ENCODE measurements around the gene LYSMD1.
"Not testable (repeated sequence)": the region's sequence is repeated elsewhere in the genome, so short reads cannot be mapped to it uniquely, and the experiment has no call there.

The LYSMD1 gene, protein sequence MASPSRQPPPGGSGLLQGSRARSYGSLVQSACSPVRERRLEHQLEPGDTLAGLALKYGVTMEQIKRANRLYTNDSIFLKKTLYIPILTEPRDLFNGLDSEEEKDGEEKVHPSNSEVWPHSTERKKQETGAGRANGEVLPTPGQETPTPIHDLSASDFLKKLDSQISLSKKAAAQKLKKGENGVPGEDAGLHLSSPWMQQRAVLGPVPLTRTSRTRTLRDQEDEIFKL

DNA sequence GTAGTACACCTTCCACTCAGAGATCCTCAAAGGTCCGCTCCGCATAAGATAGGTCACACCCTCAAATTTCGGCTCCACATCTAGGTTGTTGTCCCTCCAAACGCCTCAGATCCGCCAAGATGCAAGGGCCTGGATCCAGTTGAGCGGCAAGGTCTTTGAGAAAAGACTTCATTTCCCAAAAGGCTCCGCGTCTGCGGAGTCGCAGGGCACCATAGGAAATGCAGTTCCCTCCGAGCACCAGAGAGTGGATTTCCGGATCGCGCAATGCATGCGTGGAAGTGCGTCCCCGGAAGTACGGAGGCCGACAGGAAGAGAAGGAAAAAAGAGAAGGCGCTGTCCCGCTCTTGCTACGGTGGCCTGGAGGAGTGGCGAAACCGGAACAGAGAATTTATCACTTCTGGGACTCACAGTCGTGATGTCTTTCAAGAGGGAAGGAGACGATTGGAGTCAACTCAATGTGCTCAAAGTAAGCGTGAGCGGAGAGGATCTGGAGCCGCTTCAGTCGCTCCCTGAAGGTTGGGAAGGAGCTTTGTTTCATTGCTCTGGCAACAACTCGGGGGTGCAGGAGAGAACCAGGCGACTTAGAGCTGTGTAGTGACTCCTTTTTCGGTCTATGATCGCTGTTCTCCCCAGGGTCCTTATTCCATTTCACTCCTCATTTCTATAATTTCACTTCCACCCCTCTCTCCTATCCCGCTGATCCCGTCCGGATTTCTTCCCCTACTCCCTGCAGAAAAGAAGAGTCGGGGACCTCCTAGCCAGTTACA is at the start of gene LYSMD1, which contains the start of gene SCNM1:
TSS of gene LYSMD1 (minus strand) at position 165 of the 767 bp plus-strand sequence. CDS start 644 bp downstream, outside the sequence.
TSS of gene SCNM1 (plus strand) at position 407 of the 767 bp plus-strand sequence. CDS start at position 416, 9 bp downstream.
- H3K4me2 ChIP-seq, result peak within 1 kb of the TSS; percentile 91 to 100 (median 97)
- peaks cover 33 to 64% (median 58%) of the 10 kb centered on the region in 10 experiments for H3K4me1 ChIP-seq
- peaks cover 0 to 49% (median 23%) of the 10 kb centered on the region in 11 experiments; a peak in 12 of 22 replicates for H4K20me1 ChIP-seq
- peak within 1 kb of the TSS; percentile 73 to 89 (median 86) for H3K27ac ChIP-seq
- H3K9me3 ChIP-seq (replicated peaks in 1 of 11), result no peaks in the 10 kb centered on the region
- peaks cover 44 to 83% (median 65%) of the 10 kb centered on the region in 11 experiments for H3K36me3 ChIP-seq
- peak within 1 kb of the TSS; percentile 83 to 94 (median 89) for H3K9ac ChIP-seq
- no peaks in the 10 kb centered on the region for H3K27me3 ChIP-seq
- TF ChIP-seq Cebpa-rat (IDR thresholded peaks at IDR 0.05), result no peak
- peak within 1 kb of the TSS; percentile 72 to 94 (median 88) for H3K4me3 ChIP-seq

DNA sequence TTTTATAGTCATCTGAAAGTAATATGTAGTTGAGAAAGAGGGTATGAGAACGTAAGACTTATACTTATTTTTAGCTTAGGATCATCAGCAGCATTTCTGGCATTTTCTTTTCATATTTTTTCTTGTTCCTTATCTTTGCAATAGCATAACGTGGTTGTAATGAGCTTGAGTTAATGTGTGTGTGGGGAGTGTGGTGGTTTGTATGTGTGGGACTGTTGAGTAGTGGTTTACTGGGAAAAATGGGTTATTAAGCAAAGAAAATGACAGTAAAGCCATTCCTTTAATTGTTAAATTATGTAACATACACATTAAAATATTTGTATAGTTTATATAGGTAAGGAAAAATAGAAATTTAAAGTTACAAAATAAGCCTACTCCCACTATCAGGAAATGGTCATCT is 47.9 kb upstream of the LYSMD1 start:
- Histone ChIP-seq H3K4me1 (peaks cover 0 to 29% (median 0%) of the 10 kb centered on the region in 10 experiments; a peak in 7 of 20 replicates), H3K4me3 (no peak overlapping the region), H3K9me3 (replicated peaks in 1 of 11) (no peaks in the 10 kb centered on the region), H3K9ac (no peak overlapping the region), H3K27ac (no peak overlapping the region), H3K27me3 (no peaks in the 10 kb centered on the region), H4K20me1 (peaks cover 76 to 100% (median 100%) of the 10 kb centered on the region in 11 experiments), H3K4me2 (no peak overlapping the region), H3K36me3 (peaks cover 63 to 97% (median 90%) of the 10 kb centered on the region in 11 experiments)
- TF ChIP-seq Cebpa-rat (IDR thresholded peaks at IDR 0.05), result no peak

DNA sequence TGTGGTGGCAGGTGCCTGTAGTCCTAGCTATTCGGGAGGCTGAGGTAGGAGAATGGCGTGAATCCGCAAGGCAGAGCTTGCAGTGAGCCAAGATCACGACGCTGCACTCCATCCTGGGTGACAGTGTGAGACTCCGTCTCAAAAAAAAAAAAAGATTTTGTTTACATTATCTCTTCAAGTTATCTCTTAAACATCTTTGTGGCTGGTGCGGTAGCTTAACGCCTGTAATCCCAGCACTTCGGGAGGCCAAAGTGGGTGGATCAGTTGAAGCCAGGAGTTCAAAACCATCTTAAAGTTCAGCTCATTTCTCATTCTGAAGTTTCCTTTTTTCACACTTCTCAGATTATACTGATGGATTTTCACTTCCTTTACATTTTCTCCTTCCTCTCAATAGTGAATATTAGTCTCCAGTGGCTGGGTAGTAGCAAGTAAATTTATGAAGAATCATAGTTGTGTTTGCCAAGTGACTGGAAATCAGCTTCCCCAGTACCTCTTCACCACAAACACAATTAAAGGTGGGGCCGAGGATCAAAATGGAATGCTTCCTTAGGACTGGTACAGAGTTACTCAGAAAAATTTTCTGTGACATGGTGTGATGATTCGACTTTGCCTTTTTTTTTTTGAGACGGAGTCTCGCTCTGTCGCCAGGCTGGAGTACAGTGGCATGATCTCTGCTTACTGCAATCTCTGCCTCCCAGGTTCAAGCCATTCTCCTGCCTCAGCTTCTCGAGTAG is 46.4 kb upstream of the LYSMD1 start:
- Histone ChIP-seq H3K4me1 (peaks cover 0 to 29% (median 0%) of the 10 kb centered on the region in 10 experiments; a peak in 7 of 20 replicates), H3K36me3 (peaks cover 73 to 97% (median 90%) of the 10 kb centered on the region in 11 experiments), H3K4me3 (no peak overlapping the region), H3K27ac (no peak overlapping the region), H4K20me1 (peaks cover 74 to 100% (median 100%) of the 10 kb centered on the region in 11 experiments), H3K9me3 (replicated peaks in 1 of 11) (no peaks in the 10 kb centered on the region), H3K4me2 (peak overlapping the region in 2 of 11 experiments; percentile 21 to 23; a peak in 2 of 22 replicates), H3K27me3 (no peaks in the 10 kb centered on the region), H3K9ac (no peak overlapping the region; a peak in 1 of 22 replicates)
- no peak for TF ChIP-seq Cebpa-rat (IDR thresholded peaks at IDR 0.05)

DNA sequence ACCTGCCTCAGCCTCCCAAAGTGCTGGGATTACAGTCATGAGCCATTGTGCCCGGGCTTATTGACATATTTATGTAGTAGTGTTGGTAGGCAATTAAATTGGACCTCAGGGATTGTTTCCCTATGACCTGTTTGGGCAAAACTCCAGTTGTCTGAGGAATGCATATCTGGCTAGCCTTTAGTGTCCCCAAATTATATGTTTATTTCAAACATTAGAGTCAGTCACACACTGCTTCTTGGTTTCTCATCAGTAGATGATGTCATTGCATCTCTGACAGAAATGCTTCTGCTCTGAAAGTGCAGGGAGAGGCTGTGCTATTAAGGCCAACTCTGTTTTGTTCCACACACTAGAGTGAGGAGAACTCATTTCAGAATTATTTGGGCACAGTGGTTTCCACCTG is 45.1 kb upstream of the LYSMD1 start:
- peaks cover 72 to 100% (median 100%) of the 10 kb centered on the region in 11 experiments for H4K20me1 ChIP-seq
- no peak overlapping the region for H3K27ac ChIP-seq
- no peaks in the 10 kb centered on the region for H3K9me3 ChIP-seq (replicated peaks in 1 of 11)

DNA sequence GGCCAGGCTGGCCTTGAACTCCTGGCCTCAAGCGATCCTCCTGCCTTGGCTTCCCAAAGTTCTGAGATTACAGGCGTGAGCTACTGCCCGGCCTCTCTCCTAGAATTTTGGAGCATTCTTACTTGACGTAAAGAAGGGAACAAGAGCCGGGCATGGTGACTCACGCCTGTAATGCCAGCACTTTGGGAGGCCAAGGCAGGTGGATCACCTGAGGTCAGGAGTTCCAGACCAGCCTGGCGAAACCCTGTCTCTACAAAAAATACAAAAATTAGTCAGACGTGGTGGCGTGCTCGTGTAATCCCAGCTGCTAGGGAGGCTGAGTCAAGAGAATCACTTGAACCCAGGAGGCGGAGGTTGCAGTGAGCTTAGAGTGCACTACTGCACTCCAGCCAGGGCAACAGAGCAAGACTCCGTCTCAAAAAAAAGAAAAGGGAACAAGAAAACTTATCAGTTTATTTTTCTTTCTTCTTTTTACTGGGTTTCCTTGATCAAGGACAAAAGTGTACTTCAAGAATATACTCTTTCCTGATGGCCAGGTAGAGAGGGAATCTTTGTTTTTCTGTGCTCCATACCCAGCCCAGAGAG is 39.8 kb upstream of the LYSMD1 start:
- H3K4me3 ChIP-seq; H3K27ac ChIP-seq; H3K27me3 ChIP-seq; H3K9me3 ChIP-seq (replicated peaks in 1 of 11): not testable (repeated sequence)
- Histone ChIP-seq H3K4me2 (peak overlapping the region in 3 of 11 experiments; percentile 1 to 11 (median 6); a peak in 1 of 22 replicates), H3K4me1 (peaks cover 21 to 39% (median 28%) of the 10 kb centered on the region in 10 experiments), H4K20me1 (peaks cover 77 to 100% (median 100%) of the 10 kb centered on the region in 11 experiments), H3K9ac (peak overlapping the region in 1 of 11 experiments; percentile 24; a peak in 2 of 22 replicates), H3K36me3 (peaks cover 73 to 99% (median 90%) of the 10 kb centered on the region in 11 experiments)

More for the DNA sequence above, 45.1 kb upstream of the LYSMD1 start:
- Histone ChIP-seq H3K27me3 (no peaks in the 10 kb centered on the region), H3K4me2 (no peak overlapping the region), H3K4me3 (no peak overlapping the region), H3K4me1 (peaks cover 0 to 29% (median under 1%) of the 10 kb centered on the region in 10 experiments; a peak in 10 of 20 replicates), H3K9ac (peak overlapping the region in 1 of 11 experiments; percentile 19; a peak in 2 of 22 replicates), H3K36me3 (peaks cover 84 to 99% (median 94%) of the 10 kb centered on the region in 11 experiments)
- TF ChIP-seq Cebpa-rat (IDR thresholded peaks at IDR 0.05), result no peak

DNA sequence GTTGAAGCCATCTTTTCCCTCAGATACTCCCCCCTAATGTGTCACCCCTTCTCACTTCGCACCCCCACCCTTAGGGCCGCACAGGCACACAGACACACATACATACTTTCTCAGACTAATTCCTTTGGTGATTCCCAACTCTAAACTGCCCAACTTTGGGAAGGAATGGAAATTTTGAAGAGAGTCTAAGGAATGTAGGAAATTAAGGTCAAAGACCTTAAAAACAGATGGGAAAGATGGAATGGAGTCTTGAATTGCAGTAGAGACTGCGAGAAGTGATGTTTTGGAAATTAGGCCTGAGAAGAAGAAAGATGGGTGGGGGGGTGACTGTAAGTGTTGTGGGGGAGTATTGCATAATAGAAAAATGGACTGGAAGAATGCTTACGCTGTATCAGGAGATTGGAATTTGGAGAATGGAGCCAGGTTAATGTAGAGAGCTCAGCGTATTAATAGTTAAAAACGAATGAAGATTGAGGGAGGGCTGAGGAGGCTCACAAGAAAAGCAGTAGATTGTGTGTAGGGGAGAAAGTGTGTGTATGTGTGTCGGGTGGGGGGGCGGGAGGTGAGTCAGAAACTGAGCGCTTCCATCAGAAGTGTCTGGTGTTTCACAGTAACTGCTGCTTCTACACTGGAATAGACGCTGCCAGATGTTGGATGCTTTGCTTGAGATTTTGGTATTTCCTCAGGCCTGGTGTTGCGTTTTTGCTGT is 34.3 kb upstream of the LYSMD1 start:
- Histone ChIP-seq H3K36me3 (peaks cover 23 to 45% (median 35%) of the 10 kb centered on the region in 11 experiments), H4K20me1 (peaks cover 40 to 58% (median 54%) of the 10 kb centered on the region in 11 experiments; a peak in 21 of 22 replicates), H3K4me3 (peak overlapping the region; percentile 81 to 100 (median 91)), H3K27ac (peak overlapping the region; percentile 86 to 97 (median 93); a peak in 21 of 22 replicates), H3K4me1 (peaks cover 35 to 53% (median 42%) of the 10 kb centered on the region in 10 experiments), H3K9me3 (replicated peaks in 1 of 11) (no peaks in the 10 kb centered on the region), H3K4me2 (peak overlapping the region; percentile 86 to 99 (median 95)), H3K27me3 (no peaks in the 10 kb centered on the region), H3K9ac (peak overlapping the region; percentile 87 to 97 (median 93))
- TF ChIP-seq Cebpa-rat (IDR thresholded peaks at IDR 0.05), result no peak

DNA sequence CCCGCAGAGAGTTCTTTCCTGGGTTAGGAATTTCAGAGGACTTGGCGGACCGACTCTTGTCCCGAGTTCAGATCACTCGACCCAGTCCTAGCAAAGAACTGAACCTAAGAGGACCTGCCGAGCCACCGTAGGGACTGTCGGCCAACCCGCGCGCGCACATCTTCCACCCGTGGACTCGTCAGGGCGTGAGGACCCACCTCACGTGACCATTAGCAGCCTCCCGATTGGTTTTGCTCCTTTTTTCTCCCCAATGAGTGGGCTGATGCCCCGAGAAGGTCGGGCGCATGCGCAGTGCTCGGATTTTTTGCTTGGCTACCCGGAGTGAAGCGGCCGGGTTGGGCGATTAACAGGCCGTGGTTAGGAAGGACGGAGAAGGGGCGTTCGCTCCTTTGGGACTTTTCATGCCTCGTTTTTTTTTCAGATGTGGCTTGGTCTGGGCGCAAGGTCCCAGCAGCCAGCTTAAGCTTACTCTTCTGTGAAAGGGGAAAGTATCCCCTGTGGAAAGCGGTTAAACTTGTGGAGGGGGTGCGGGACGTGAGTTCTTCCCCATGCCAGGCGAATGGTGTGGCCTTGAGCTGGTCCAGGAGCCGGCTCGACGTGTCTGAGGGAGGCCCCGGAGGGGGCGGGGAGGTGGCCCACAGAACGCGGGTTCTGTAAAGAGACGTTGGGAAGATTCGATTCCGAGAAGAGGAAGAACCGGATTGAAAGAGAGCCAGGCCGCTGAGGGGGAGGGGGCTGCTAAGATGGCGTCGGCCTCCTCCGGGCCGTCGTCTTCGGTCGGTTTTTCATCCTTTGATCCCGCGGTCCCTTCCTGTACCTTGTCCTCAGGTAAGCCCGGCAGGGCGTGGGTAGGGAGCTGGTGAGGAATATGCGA is 32.8 kb upstream of the LYSMD1 start, which contains the start of gene PIP5K1A:
TSS of gene PIP5K1A (plus strand) at position 299 of the 874 bp plus-strand sequence. CDS start at position 744, 445 bp downstream.
- Histone ChIP-seq H3K4me2 (peak within 1 kb of the TSS; percentile 86 to 99 (median 95)), H3K9ac (peak within 1 kb of the TSS; percentile 87 to 97 (median 93)), H3K27me3 (no peaks in the 10 kb centered on the region), H3K4me1 (peaks cover 35 to 53% (median 41%) of the 10 kb centered on the region in 10 experiments), H3K9me3 (replicated peaks in 1 of 11) (no peaks in the 10 kb centered on the region), H3K4me3 (peak within 1 kb of the TSS; percentile 81 to 100 (median 91)), H3K27ac (peak within 1 kb of the TSS; percentile 86 to 97 (median 93)), H3K36me3 (peaks cover 12 to 29% (median 20%) of the 10 kb centered on the region in 11 experiments), H4K20me1 (peaks cover 25 to 42% (median 38%) of the 10 kb centered on the region in 11 experiments; a peak in 21 of 22 replicates)
- TF ChIP-seq Cebpa-rat (IDR thresholded peaks at IDR 0.05), result no peak

All from BLaER1 treated with 17β-estradiol and CSF1 and Interleukin-3, amounts not matched to agents 10 nM and 100 nM (cell line).